Measurements from ENCODE around the gene CABLES1.
A peak's percentile ranks its signal among the peaks of the same experiment; 100 is the strongest.

The CABLES1 gene

DNA sequence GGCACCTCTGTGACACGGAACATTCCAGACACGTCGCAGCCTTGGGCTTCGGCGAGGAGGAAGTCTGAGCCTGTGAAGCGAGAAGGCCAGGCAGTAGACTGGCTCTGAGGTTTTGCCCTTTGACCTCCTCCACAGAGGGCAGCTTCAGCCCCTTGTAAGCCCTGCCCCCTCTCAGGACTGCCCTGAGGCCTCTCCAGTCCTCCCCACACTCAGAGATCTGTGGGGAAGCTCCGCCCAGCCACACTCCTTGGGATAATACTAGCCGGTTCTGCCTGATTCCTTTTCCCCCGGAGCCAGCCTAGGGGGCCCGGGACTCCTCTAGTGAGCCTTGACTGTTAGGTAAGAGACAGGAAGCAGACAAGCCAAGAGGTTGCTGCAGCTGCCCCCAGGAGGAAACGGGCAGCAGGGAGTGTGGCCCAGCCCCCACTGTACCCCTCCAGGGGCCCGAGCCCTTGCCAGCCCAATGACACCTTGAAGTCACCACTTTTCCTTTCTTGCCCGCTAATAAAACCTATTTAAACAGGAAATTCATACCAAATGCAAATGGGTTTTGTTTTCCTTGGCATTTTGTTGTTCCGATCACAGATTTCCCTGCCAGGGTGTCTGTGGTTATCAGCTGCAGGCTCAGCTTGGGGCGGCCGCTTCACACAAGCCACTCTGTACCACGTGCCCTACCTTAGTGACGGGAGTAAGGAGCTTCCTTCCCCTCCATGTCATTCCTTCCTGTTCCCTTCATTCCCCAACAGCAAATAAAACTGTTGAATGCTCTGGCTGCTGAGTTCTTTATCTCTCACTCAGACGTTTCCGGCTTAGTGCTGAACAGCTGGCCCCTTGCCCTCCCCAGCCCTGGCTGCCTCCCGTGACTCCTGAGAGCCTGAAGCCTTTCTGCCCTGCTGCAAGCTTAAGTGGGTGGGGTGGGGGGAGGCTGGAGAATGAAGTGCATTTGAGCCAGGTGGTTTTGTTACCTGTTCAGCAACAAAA is 124.7 kb downstream of the CABLES1 start:
- peak overlapping the region; percentile 40 for H3K4me3 ChIP-seq (ENCODE audit: low read depth, low read length)
- TF ChIP-seq, protein P1, sequence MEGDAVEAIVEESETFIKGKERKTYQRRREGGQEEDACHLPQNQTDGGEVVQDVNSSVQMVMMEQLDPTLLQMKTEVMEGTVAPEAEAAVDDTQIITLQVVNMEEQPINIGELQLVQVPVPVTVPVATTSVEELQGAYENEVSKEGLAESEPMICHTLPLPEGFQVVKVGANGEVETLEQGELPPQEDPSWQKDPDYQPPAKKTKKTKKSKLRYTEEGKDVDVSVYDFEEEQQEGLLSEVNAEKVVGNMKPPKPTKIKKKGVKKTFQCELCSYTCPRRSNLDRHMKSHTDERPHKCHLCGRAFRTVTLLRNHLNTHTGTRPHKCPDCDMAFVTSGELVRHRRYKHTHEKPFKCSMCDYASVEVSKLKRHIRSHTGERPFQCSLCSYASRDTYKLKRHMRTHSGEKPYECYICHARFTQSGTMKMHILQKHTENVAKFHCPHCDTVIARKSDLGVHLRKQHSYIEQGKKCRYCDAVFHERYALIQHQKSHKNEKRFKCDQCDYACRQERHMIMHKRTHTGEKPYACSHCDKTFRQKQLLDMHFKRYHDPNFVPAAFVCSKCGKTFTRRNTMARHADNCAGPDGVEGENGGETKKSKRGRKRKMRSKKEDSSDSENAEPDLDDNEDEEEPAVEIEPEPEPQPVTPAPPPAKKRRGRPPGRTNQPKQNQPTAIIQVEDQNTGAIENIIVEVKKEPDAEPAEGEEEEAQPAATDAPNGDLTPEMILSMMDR (conservative IDR thresholded peaks at IDR 0.05; ENCODE audit: low read depth, low read length), result peak; percentile 4
- peak; percentile 82 for DNase-seq (ENCODE audit: low read depth)

DNA sequence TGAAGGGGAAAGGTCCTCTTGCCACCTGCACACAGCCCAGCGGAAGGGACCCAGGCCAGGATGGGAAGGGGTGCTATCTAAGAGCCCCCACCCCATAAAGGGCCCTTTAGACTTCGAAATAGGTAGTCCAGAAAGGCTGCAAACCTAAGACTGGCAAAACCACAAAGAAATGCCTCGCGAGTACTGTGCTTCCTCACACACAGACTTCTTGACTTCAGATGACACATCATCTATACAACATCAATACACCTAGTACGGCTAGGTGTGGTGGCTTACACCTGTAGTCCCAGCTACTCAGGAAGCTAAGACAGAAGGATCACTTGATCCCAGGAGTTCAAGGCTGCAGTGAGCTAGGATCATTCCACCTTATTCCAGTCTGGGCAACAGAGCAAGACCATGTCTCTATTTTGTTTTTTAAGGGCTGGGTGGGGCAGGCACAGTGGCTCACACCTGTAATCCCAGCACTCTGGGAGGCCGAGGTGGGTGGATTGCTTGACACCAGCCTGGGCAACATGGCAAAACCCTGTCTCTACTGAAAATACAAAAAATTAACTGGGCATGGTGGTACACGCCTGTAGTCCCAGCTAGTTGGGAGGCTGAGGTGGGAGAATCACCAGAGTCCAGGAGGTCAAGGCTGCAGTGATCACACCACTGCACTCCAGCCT is 125.8 kb downstream of the CABLES1 start:
- no peak for DNase-seq (ENCODE audit: low read depth)
- TF ChIP-seq, protein P1 (conservative IDR thresholded peaks at IDR 0.05; ENCODE audit: low read depth, low read length), result no peak
- H3K4me3 ChIP-seq (ENCODE audit: low read depth, low read length), result no peak overlapping the region

DNA sequence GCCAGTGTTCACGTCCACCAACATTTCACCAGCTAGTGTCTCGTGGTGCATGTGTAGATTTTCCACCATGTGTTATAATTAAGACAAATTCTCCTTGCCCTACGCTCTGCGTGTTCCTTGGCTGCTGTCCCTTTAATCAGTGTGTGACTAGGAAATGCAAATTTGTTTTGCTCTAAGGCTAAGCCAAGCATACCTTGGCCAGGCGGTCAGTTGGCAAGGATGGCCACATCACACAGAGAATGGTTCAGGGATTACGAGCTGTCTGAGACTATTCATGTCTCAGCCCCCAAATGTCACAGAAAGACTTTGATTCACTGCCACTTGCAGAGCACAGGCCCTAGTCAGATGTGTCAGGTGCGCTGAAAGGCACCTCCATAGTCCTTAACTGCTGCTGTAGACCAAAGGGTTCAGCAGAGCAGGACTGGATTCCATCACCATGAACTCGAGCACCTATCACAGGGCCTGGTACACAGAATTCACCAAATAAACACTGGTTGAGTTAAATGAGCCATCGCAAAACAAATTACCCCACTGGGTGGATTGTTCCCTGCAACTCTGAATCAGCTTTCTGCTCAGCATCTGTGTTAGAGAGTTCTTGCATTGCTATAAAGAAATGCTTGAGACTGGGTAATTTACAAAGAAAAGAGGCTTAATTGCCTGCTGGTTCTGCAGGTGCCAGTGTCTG is 128.4 kb downstream of the CABLES1 start:
- TF ChIP-seq, protein P1 (conservative IDR thresholded peaks at IDR 0.05; ENCODE audit: low read depth, low read length), result no peak
- DNase-seq (ENCODE audit: low read depth), result no peak
- H3K4me3 ChIP-seq (ENCODE audit: low read depth, low read length), result no peak overlapping the region

DNA sequence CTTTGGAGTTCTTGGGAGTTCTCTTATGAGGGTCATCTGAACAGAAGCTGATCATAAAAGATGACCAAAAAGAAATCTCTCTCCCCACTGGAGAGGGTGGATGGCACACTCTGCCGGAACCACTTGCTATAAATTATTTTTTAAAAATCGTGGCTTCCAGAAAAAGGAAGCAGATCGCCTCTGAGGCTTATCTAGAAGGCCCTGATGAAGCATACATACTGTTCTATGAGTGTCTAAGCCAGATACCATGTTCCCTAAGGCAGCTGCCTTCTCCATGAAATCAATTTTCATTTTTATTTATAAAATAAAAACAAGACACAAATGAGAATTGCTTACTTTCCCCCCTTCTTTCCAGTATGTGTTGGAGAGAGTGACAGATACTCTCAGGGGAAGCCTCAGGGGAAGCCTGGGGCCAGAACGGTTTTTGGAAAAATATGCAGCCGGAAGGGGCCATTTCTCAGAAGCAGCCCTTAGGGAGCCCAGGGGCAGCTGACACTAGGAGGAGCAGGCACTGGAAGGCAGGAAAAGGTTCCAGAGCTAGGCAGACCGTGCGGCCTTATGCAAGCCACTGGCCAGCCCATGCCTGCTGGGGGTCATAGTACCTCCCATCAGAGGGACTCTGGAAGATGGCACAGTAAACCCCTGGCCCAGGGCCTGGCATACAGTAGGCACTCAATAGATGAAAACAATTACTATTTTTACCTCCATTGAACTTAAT is 130.6 kb downstream of the CABLES1 start:
- DNase-seq (ENCODE audit: low read depth), result no peak
- H3K4me3 ChIP-seq (ENCODE audit: low read depth, low read length), result no peak overlapping the region
- TF ChIP-seq, protein P1 (conservative IDR thresholded peaks at IDR 0.05; ENCODE audit: low read depth, low read length), result no peak

DNA sequence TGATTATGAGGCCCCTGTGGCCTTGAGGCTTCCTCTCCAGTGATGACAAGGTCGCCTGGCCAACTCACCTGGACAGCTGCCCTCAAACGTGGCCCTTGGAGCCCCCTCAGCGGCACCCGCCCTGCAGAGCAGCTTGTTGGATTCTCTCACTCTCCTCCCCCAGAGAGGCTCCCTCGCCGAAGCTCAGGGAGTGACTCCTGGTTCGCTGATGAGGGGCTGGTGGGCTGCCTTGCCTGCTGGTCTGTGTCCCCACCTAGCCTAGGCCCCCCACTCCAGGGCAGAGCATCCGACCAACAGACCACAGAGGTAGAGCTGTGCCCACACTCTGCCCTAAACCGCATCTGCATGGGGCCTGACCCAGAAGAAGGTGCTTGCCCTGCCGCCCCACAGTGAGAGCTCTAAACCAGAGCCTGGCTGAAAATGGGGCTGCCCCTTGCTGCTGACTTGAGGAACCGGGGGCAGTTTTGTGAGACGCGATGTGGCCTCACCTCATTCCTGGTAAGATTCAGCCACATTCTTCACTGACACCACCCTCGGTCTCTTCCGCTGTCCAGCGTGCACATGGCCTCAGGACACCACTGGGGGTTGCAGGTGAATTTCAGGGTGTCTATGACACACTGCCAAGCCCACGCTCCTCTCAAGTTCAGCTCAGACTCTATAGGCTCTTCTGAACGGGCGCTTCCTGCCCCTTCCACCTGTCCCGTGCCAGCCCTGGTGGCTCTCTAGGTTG is 131.6 kb downstream of the CABLES1 start:
- H3K4me3 ChIP-seq (ENCODE audit: low read depth, low read length), result no peak overlapping the region
- DNase-seq (ENCODE audit: low read depth), result no peak
- TF ChIP-seq, protein P1 (conservative IDR thresholded peaks at IDR 0.05; ENCODE audit: low read depth, low read length), result no peak

DNA sequence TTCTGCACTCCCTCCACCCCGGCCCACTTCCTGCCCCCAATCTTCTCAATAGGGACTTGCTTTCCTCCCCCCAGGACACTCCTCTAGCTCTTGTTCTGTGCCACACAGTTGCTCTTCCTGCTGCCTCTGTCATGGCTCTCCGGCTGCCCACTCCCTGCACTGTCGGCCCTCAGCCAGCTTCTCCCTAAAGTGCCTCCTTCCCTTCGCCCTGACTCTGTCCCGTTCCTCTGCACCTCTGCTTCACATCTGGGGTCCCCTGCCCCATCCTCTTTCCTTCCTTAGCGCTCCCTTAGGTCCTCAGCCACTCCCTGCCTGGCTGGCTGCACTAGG is 132.1 kb downstream of the CABLES1 start:
- TF ChIP-seq, protein P1 (conservative IDR thresholded peaks at IDR 0.05; ENCODE audit: low read depth, low read length), result no peak
- no peak overlapping the region for H3K4me3 ChIP-seq (ENCODE audit: low read depth, low read length)

More for the DNA sequence above, 132.1 kb downstream of the CABLES1 start:
- DNase-seq (ENCODE audit: low read depth), result no peak
